LNCaP clone FGC (cell line): ENCODE data around the gene CD164L2.

Experiments used
- DNase-seq: peaks from one replicate; pipeline ENCODE4 v3.0.0-alpha.2; 2011; ENCODE audit warnings: low read depth
- H3K4me3 ChIP-seq: 2 replicates; pipeline ENCODE4 v1.5.1; 2011; ENCODE audit warnings: mild to moderate bottlenecking, low read depth, low read length, control low read depth
- CTCF ChIP-seq: IDR thresholded peaks from 2 replicates; pipeline ENCODE4 v1.5.1; 2012; ENCODE audit warnings: mild to moderate bottlenecking; ENCODE audit not compliant: control insufficient read depth, insufficient read depth; ENCODE audit errors: extremely low read depth

The CD164L2 gene

GRCh38 chr1:27361044-27361402 lies 22.1 kb downstream of the CD164L2 start:
- no peak overlapping the region for H3K4me3 ChIP-seq
- TF ChIP-seq CTCF, result no peak
- no peak for DNase-seq

- H3K4me3 ChIP-seq, result no peak overlapping the region
- TF ChIP-seq CTCF, result no peak
Measured at GRCh38 chr1:27360159-27361043, 22.7 kb downstream of the CD164L2 start.

GRCh38 chr1:27359822-27360158 lies 23.3 kb downstream of the CD164L2 start:
- no peak overlapping the region for H3K4me3 ChIP-seq
- no peak for DNase-seq
- TF ChIP-seq CTCF, result no peak

More at GRCh38 chr1:27360159-27361043, 22.7 kb downstream of the CD164L2 start:
- DNase-seq, result no peak

GRCh38 chr1:27358928-27359313 lies 24.2 kb downstream of the CD164L2 start:
- DNase-seq, result no peak
- TF ChIP-seq CTCF, result no peak
- no peak overlapping the region for H3K4me3 ChIP-seq

- no peak overlapping the region for H3K4me3 ChIP-seq
- TF ChIP-seq CTCF, result no peak
- no peak for DNase-seq
Measured at GRCh38 chr1:27358038-27358927, 24.9 kb downstream of the CD164L2 start.

GRCh38 chr1:27357281-27358037 lies 25.7 kb downstream of the CD164L2 start:
- no peak overlapping the region for H3K4me3 ChIP-seq
- no peak for DNase-seq
- peak; percentile 91 for TF ChIP-seq CTCF
